GM18505 (cell line): ENCODE measurements around the gene YBX3.
A peak's percentile ranks its signal among the peaks of the same experiment; 100 is the strongest.
"Not testable (repeated sequence)": the region's sequence is repeated elsewhere in the genome, so short reads cannot be mapped to it uniquely, and the experiment has no call there.

Experiments
- ATAC-seq: cut with Tn5 transposase; IDR thresholded peaks from one replicate; pipeline ENCODE4 v1.9.1; 2021; ENCODE audit not compliant: unreplicated experiment
- POLR2A ChIP-seq: IDR thresholded peaks from 4 replicates; pipeline ENCODE4 v1.6.1; 2011; ENCODE audit warnings: borderline replicate concordance; ENCODE audit not compliant: insufficient read depth, insufficient read length; ENCODE audit errors: extremely low read depth

Gene YBX3

GRCh38 chr12:10722905-10723746 lies at the start of gene YBX3:
Gene YBX3 (minus strand): TSS chr12:10723323. CDS start chr12:10723111, 212 bp downstream.
- ATAC-seq, result peak; percentile 55
- TF ChIP-seq POLR2A, result peak; percentile 68

GRCh38 chr12:10771132-10771733 lies 48.1 kb upstream of the YBX3 start:
- no peak for ATAC-seq
- TF ChIP-seq POLR2A, result no peak

DNA sequence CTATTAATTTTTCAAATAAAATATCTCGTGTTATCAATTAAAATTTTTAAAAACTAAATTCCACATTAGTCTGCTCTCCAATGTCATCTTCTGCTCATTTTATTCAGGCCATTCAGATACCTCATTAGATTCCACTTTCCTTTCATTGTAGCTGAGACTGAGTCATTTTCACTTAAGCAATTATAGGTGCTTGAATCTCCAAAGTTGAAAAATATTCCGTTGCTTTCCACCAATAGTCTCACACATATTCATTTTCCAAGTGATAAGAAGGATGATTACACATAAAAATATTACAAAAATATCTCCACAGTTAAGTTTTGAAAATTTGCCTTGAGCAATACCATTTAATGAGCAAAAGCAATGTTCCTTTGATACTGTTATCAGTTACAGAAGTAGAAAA lies 36.5 kb upstream of the YBX3 start:
- ATAC-seq, result no peak
- TF ChIP-seq POLR2A, result no peak

- no peak for TF ChIP-seq POLR2A
- no peak for ATAC-seq
Observed at GRCh38 chr12:10756194-10756593, 33.1 kb upstream of the YBX3 start.

DNA sequence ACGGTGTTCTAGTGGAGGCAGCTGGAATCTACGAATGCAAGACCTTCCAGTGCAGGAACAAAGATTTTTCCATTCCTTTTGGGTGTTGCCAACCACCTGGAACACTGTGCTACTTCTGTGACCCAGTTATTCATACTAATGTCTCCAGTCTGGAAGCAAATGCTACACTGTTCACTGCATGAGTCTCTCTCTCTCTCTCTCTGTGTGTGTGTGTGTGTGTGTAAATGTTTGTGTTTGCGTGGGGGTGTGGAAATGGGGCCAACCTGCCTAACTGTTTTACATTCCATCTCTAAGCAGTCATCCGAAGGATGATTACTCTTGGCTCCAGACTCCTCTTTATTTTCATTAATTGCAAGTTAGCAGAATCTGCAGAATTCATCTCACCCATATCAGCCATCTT lies 29.9 kb upstream of the YBX3 start:
- no peak for ATAC-seq

GRCh38 chr12:10750385-10750727 lies 27.2 kb upstream of the YBX3 start:
- ATAC-seq, result no peak
- no peak for TF ChIP-seq POLR2A

More for the DNA sequence above, 29.9 kb upstream of the YBX3 start:
- no peak for TF ChIP-seq POLR2A

DNA sequence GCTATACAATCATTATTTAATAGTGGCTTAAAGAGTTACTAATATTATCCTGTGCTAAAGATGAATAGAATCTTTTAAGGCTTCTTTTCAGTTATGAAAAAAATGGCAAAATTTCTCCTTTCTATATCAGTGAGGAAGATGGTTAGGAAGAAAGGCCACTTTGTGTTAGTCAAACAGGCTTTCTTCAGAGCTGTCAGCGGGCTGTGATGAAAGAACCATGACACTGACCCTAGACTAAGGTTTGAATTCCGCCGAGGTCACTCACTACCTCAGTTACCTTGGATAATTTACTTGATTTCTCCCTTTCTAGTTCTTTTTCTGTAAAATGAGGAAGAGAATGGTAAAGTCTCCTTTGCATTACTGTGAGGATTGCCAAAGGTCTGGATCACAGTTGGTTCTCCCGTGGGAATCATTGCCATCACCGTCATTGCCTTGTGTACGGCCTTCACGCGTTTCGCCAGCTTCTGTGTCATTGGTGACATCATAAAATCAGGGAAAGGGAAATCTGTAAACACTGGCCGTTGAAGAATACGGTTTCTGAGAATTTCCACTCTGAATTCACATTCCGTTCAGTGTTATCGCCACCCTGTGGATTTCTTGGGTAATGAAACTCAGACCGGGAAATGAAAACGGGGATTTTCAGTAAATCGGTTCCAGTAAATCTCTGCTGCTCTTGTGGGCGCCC lies 26.7 kb upstream of the YBX3 start:
- TF ChIP-seq POLR2A, result no peak

GRCh38 chr12:10747730-10748129 lies 24.6 kb upstream of the YBX3 start:
- no peak for ATAC-seq
- TF ChIP-seq POLR2A, result no peak

More for the DNA sequence above, 26.7 kb upstream of the YBX3 start:
- peak; percentile 94 for ATAC-seq

GRCh38 chr12:10743420-10743819 lies 20.3 kb upstream of the YBX3 start:
- not testable (repeated sequence) for ATAC-seq

DNA sequence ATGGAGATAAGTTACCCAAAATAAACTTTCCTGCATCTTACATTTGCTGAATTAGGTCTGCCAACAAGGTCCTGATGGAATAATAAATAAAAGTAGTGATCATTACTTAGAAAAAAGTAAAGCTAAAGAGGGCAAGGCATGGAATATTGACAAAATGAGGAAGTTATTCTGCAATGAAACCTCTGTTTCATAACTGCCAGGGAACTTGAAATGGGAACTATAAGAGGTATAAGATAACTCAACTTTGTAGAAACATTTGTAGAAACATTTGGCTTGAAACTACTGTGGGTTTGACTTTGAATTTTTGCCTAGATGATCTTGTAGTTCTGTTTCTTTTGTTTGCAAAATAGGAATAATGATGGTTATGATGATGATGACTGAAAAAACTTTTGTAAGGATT lies 18.7 kb upstream of the YBX3 start:
- no peak for ATAC-seq

DNA sequence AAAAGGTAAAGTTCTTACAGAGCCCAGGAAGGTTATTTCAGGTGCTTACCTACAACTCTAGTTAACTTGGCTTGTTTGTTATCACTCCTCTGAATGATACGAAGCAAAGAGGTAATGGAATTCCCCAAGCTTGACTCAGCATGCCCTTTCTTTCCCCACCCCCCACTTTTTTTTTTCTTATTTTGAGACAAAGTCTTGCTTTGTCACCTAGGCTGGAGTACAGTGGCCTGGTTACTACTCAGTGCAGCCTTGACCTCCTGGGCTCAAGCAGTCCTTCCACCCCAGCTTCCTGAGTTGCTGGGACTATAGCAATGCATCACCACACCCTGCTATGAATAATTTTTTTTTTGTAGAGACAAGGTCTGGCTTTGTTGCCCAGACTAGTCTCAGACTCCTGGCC lies 17.1 kb upstream of the YBX3 start:
- no peak for TF ChIP-seq POLR2A
- ATAC-seq, result no peak

More for the DNA sequence above, 18.7 kb upstream of the YBX3 start:
- TF ChIP-seq POLR2A, result no peak

GRCh38 chr12:10739157-10740118 lies 16.3 kb upstream of the YBX3 start:
- no peak for ATAC-seq
- TF ChIP-seq POLR2A, result no peak

GRCh38 chr12:10737249-10737648 lies 14.1 kb upstream of the YBX3 start:
- TF ChIP-seq POLR2A, result no peak
- ATAC-seq, result no peak
